GM06990 (cell line): ENCODE results near the gene BOD1L1.

Experiments used
- DNase-seq: peaks from one replicate; pipeline ENCODE4 v3.0.0-alpha.2; 2011; ENCODE audit not compliant: insufficient read length; ENCODE audit errors: extremely low read depth
- H3K27me3 ChIP-seq: replicated peaks from 2 replicates; pipeline ENCODE4 v1.6.0; 2011; ENCODE audit warnings: low read length; ENCODE audit not compliant: control insufficient read depth, insufficient read depth
- H3K36me3 ChIP-seq: 2 replicates; pipeline ENCODE4 v1.5.1; 2011; ENCODE audit warnings: low read length; ENCODE audit not compliant: control insufficient read depth, insufficient read depth
- H3K4me3 ChIP-seq: replicated peaks from 2 replicates; pipeline ENCODE4 v1.5.1; 2011; ENCODE audit warnings: low read depth, mild to moderate bottlenecking, control low read depth, low read length
- TF ChIP-seq, protein P1 (sequence below): IDR thresholded peaks from 2 replicates; pipeline ENCODE4 v1.5.1; 2011; ENCODE audit warnings: low read length, control low read depth, mild to moderate bottlenecking, inconsistent platforms; ENCODE audit not compliant: insufficient read depth, poor library complexity, severe bottlenecking

BOD1L1 gene

DNA sequence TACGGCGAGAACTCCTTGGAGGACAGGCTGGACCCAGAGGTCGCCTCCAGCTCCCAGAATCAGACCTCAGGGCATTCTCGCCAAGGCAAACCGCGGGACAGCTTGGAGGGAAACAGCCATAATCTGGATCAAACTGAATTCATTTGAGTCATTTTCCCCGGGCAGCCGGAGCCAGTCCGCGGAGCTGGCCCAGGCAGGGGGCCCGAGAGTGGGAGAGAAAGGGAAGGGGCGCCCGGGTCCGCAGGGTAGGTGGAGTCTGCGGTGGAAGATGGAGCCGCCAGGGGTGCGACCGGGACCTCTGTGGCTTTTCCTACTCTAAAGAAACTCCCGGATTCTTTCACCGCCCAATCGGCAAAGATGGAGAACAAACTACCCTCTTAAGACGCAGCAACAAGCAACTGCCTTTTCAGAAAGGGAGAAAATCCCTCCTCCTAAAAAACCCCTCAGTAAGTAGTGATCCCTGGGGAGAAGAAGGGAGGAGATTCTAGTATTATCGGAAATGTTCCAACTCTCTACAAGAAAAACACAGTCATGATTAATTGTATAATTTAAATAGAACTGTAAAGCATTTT lies 88.4 kb downstream of the BOD1L1 start:
- DNase-seq, result no peak
- H3K36me3 ChIP-seq, result no peaks in the 10 kb centered on the region
- no peak overlapping the region for H3K4me3 ChIP-seq
- TF ChIP-seq, protein P1, sequence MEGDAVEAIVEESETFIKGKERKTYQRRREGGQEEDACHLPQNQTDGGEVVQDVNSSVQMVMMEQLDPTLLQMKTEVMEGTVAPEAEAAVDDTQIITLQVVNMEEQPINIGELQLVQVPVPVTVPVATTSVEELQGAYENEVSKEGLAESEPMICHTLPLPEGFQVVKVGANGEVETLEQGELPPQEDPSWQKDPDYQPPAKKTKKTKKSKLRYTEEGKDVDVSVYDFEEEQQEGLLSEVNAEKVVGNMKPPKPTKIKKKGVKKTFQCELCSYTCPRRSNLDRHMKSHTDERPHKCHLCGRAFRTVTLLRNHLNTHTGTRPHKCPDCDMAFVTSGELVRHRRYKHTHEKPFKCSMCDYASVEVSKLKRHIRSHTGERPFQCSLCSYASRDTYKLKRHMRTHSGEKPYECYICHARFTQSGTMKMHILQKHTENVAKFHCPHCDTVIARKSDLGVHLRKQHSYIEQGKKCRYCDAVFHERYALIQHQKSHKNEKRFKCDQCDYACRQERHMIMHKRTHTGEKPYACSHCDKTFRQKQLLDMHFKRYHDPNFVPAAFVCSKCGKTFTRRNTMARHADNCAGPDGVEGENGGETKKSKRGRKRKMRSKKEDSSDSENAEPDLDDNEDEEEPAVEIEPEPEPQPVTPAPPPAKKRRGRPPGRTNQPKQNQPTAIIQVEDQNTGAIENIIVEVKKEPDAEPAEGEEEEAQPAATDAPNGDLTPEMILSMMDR, result no peak
- peaks cover 5% of the 10 kb centered on the region for H3K27me3 ChIP-seq

DNA sequence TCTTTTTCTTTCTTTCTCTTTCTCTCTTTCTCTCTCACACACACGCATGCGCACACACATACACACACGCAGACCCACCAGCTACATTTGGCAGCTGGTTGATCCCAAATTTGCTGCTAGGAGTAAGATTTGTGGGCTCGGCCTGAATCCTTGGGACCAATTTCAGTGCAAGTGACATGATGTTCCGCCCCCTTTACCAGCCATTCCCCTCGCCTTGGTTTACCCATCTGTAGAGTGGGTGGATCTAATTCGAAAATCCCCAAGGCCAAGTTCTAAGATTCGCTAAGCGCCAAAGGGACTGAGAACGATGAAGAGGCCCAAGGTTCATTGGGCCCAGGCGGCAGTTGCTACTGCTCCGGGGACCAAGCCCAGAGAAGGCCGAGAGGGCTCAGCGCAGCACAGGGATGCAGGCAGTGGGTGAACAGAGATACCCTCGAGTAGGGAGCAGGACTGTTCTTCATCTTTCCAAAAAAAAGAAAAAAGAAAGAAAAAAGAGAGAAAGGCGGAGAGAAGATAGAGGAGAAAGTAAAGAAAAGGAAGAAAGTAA lies 89.0 kb downstream of the BOD1L1 start:
- DNase-seq, result no peak
- peaks cover 9% of the 10 kb centered on the region for H3K27me3 ChIP-seq
- TF ChIP-seq, protein P1, result no peak
- no peaks in the 10 kb centered on the region for H3K36me3 ChIP-seq
- H3K4me3 ChIP-seq, result no peak overlapping the region

DNA sequence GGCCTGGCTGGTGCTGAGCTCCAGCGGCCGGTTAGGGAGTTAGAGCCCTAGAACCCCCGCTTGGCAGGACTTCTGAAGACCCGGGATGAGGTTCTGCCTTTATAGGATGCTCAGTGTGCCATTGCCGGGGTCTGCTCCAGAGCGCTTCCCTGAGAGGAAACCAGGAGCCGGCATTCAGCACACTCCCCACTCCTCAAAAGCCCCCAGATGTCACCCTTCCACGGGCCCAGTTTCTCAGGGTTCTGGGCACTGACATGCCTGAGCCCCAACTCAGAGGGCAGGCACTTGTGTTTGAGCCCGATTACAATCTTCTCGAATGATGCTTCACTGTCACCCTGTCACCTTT lies 89.7 kb downstream of the BOD1L1 start:
- no peak for DNase-seq
- H3K36me3 ChIP-seq, result no peaks in the 10 kb centered on the region
- no peak overlapping the region for H3K4me3 ChIP-seq
- H3K27me3 ChIP-seq, result peaks cover 9% of the 10 kb centered on the region
- TF ChIP-seq, protein P1, result no peak

DNA sequence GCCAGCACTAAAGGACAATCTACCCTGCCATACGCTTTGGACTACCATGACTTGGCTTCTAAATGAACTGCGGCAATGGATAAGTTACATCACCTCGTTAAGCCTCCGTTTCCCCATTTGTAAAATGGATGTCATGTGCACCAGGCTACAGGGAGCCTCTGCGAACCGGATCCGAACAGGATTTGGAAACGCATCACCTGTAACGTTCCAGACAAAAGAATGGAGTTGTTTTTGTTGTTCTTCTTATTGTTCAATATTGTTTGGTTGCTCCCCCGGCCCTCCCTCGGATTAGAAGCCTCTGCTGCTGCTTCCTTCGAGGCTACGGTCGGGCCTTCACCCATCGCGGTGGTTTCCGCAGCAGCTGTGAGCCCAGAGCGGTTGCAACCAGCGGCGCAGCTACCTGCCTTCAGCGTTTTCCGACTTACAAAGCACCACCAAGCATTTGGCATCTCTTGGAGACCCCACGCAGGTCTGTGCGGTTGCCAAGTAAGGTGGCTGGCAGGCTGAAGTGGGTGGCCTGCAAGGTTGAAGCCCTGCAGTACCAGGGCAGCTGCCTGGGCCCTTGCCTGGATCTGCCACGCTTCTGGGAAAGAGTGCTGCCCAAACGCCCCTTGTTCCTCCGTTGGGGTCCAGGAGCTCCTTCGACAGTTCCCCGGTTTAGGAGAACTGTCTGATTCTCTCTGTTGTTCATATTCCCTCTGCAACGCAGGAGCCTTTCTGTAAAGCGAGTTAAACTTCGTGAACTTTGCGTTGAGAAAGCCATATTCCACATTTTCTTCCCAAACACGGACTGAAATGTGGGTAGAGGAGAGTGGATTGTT lies 90.3 kb downstream of the BOD1L1 start:
- Histone ChIP-seq H3K27me3 (peaks cover 9% of the 10 kb centered on the region), H3K36me3 (no peaks in the 10 kb centered on the region), H3K4me3 (no peak overlapping the region)
- DNase-seq, result no peak
- TF ChIP-seq, protein P1, result no peak

DNA sequence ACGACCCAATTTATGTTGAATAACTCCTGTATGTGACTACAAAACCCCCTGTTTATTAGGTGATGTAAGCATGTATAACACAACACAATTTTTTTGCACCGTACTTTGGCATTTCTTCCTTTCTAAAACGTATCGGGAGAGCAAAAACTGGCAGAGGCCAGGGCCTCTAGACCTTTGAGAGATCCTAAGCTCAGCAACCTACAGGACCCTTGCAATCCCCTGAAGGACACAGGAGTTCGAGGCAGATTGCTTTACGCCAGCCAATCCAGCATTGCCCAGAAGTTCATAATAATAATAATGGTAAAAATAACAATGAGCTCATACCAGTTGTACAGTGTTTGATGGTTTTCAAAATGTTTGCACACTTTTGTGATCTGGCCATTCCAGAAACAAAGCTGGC lies 90.9 kb downstream of the BOD1L1 start:
- Histone ChIP-seq H3K36me3 (no peaks in the 10 kb centered on the region), H3K27me3 (peaks cover 9% of the 10 kb centered on the region), H3K4me3 (no peak overlapping the region)
- TF ChIP-seq, protein P1, result no peak
- no peak for DNase-seq
